Naive thymus-derived CD8-positive, alpha-beta T cell (primary cell): Measurements from ENCODE around the gene WNT4. TPM values are rescaled to one million over a fixed set of nuclear protein-coding genes. Genes with fewer than 3 reads are reported as not detected.

Experiments
- ATAC-seq, 2 donors: fragments of 150-1000 bp; cut with Tn5 transposase in 1 of 2; sonication (Bioruptor Pico), chemical (Tn5 transposase) in 1 of 2; 1 replicate in 1 of 2; 2 replicates in 1 of 2; pipeline ENCODE4 v1.10.0; 2021; ENCODE audit warnings: mild to moderate bottlenecking in 2 of 2, moderate library complexity in 2 of 2
- POLR2A ChIA-PET: fragments of 350-600 bp; sonication (Branson Sonifier 250); formaldehyde crosslinking; loops from one replicate; lab custom pipeline; 2021; ENCODE audit warnings: antibody characterized with exemption; lab: Charles Lee
- DNase-seq, 10 donors: peaks; one replicate each; pipeline versions ENCODE4 v3.0.0 to v3.0.0-alpha.2; 2020 to 2022
- H3K27ac Mint-ChIP-seq, 10 donors: one replicate each; pipeline ENCODE4 v1.8.0; 2020 to 2022; ENCODE audit warnings: mild to moderate bottlenecking in 10 of 10, mixed read lengths in 10 of 10, moderate library complexity in 4 of 10, inconsistent platforms in 1 of 10
- H3K27me3 Mint-ChIP-seq, 5 donors: one replicate each; pipeline ENCODE4 v1.8.0; 2021 to 2022; ENCODE audit warnings: mixed read lengths in 5 of 5
- H3K36me3 Mint-ChIP-seq, 3 donors: one replicate each; pipeline ENCODE4 v1.8.0; 2020 to 2022; ENCODE audit warnings: mixed read lengths in 3 of 3, mild to moderate bottlenecking in 2 of 3, inconsistent platforms in 1 of 3
- H3K4me1 Mint-ChIP-seq, 4 donors: one replicate each; pipeline ENCODE4 v1.8.0; 2021 to 2022; ENCODE audit warnings: mixed read lengths in 4 of 4
- H3K4me3 Mint-ChIP-seq, 10 donors: one replicate each; pipeline ENCODE4 v1.8.0; 2020 to 2022; ENCODE audit warnings: mild to moderate bottlenecking in 10 of 10, mixed read lengths in 10 of 10, moderate library complexity in 6 of 10, inconsistent platforms in 1 of 10
- H3K9me3 Mint-ChIP-seq, 9 donors: one replicate each; pipeline ENCODE4 v1.8.0; 2020 to 2022; ENCODE audit warnings: mixed read lengths in 9 of 9, mild to moderate bottlenecking in 3 of 9, inconsistent platforms in 1 of 9, moderate library complexity in 1 of 9
- polyA plus RNA-seq, 3 donors: library from polyadenylated mRNA; unstranded; fragments of 300-500 nt; fragmentation: Illumina TruSeq; gene quantifications; one replicate each; pipeline ENCODE4 v1.2.3, GENCODE V29; 2021
- total RNA-seq, 8 experiments: library from RNA in 2 of 8; stranded (reverse) in 2 of 8; gene quantifications; one replicate each; pipeline ENCODE4 v1.2.3 and lab custom pipeline; 2021 to 2026

WNT4 gene
- total and polyA plus RNA-seq, 5 experiments from 2014 or later = not detected

DNA sequence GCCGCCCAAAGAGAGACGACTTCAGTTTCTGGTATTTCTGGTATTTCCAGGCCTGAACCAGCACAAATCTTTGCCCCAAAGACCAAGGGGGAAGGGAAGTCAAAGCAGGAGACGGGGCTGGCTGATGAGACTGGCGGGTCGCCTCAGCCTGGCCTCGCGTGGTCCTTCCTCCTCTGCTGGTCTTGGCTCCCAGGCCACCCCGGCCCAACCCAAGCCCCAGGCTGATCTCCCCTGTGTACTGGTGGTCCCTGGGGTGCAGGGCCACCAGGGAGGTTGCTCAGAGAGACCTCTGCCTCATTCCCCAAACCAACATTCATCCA lies 19.9 kb downstream of the WNT4 start:
- Mint-ChIP-seq H3K27me3 (no peaks in the 10 kb centered on the region), H3K27ac (no peak overlapping the region), H3K9me3 (no peaks in the 10 kb centered on the region), H3K4me1 (peaks cover 0 to 17% (median 12%) of the 10 kb centered on the region in 4 donors), H3K36me3 (peaks cover 0 to 15% (median 0%) of the 10 kb centered on the region in 3 donors), H3K4me3 (no peak overlapping the region)
- DNase-seq (peak in 1 of 10 donors; percentile 38), ATAC-seq (no peak)
- POLR2A ChIA-PET = no interaction called here

DNA sequence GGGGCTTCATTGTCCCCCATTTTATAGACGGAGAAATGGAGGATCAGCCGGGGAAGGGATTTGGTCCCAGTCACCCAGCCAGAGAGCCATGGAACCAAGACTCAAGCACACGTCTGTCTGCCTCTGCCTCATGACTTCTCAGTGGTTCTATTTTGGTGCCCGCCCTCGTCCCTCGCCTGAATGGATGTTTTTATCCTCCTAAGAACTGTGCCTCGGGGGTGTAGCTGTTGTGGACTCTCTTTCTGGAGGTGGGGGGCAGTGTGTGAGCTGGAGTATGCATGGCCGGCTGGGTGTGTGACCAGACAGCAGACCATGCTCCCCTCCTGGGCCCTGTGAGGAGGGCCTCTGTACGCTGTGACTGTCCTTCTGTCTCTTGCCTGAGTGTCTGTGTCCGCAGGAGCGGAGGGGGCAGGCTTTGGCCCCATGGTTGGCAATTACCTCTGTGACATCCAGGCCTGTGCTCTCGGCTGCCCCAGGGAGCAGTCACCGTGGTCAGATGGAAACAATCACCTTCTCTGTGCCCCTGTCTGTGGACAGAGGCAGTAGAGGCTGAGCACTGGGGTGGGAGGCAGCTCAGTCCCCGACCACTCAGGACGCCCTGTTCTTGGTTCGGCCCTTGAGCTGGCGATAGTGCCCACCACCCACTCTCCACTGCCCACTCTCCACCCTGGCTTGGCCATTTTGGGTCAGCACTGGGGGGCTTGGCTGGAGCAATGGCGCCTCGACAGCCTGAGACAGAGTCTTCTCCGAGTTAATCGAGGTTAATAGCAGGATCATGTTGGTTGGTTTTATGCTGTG lies 20.4 kb downstream of the WNT4 start:
- POLR2A ChIA-PET = no interaction called here
- Mint-ChIP-seq H3K27ac (peak overlapping the region in 3 of 10 donors; percentile 27 to 54 (median 31)), H3K36me3 (peaks cover 0 to 15% (median 0%) of the 10 kb centered on the region in 3 donors), H3K9me3 (no peaks in the 10 kb centered on the region), H3K27me3 (no peaks in the 10 kb centered on the region), H3K4me3 (no peak overlapping the region), H3K4me1 (peaks cover 0 to 22% (median 10%) of the 10 kb centered on the region in 4 donors)
- peak in 1 of 10 donors; percentile 44 for DNase-seq
- no peak for ATAC-seq

GRCh38 chr1:22121421-22121911 lies 21.4 kb downstream of the WNT4 start:
- Mint-ChIP-seq H3K4me1 (peaks cover 8 to 30% (median 11%) of the 10 kb centered on the region in 4 donors), H3K27ac (peak overlapping the region in 2 of 10 donors; percentile 8 to 51)

GRCh38 chr1:22120469-22120790 lies 22.5 kb downstream of the WNT4 start:
- ATAC-seq (no peak), DNase-seq (no peak)
- peaks cover 8 to 41% (median 17%) of the 10 kb centered on the region in 4 donors for H3K4me1 Mint-ChIP-seq
- POLR2A ChIA-PET = no interaction called here
- H3K27me3 Mint-ChIP-seq = no peaks in the 10 kb centered on the region
- no peak overlapping the region for H3K4me3 Mint-ChIP-seq
- H3K9me3 Mint-ChIP-seq = no peaks in the 10 kb centered on the region
- peaks cover 0 to 23% (median 0%) of the 10 kb centered on the region in 3 donors for H3K36me3 Mint-ChIP-seq
- H3K27ac Mint-ChIP-seq = peak overlapping the region in 3 of 10 donors; percentile 8 to 41 (median 37)

More at GRCh38 chr1:22121421-22121911, 21.4 kb downstream of the WNT4 start:
- no peaks in the 10 kb centered on the region for H3K9me3 Mint-ChIP-seq
- H3K4me3 Mint-ChIP-seq = no peak overlapping the region
- DNase-seq (peak in 1 of 10 donors; percentile 56), ATAC-seq (no peak)
- peaks cover 0 to 20% (median 0%) of the 10 kb centered on the region in 3 donors for H3K36me3 Mint-ChIP-seq
- H3K27me3 Mint-ChIP-seq = no peaks in the 10 kb centered on the region
- POLR2A ChIA-PET = interaction anchor here (0.6 kb wide), 1 partner anchor 31 kb away, joined by 3 read pairs; no protein-coding TSS in a partner anchor

DNA sequence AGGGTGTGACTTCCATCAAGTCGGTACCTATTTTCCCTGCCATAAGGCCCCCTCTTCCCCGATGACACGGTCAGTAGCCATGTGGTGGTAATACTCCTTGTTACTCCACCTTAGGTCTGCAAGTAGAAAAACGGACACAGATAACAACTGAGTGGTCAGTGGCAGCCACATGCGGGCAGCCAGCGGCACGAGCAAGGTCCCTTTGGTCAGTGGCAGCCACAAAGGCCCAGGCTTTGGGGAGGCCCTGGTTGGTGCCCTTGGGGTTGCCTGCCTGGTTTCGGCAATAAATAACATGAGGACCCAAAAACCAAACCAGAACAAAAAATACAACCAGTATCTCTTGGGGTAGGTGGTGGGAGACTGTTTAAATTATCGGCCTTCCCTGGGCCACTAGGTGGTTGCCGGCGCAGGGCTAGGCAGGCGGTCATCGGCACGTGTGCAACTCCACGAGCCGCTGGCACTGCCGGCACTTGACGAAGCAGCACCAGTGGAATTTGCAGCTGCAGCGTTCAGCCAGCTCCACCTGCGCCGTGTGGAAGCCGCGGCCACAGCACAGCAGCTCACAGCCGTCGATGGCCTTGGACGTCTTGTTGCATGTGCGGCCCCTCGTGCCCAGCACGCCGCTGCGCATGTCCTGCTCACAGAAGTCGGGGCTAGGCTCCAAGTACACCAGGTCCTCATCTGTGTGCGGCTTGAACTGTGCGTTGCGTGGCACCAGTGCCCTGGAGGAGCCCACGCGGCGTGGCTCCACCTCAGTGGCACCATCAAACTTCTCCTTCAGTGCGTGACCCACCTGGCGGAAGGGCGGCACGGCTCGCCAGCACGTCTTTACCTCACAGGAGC lies 23.1 kb downstream of the WNT4 start:
- Mint-ChIP-seq H3K36me3 (peaks cover 0 to 25% (median 0%) of the 10 kb centered on the region in 3 donors), H3K4me3 (no peak overlapping the region), H3K9me3 (no peaks in the 10 kb centered on the region), H3K4me1 (peaks cover 13 to 46% (median 23%) of the 10 kb centered on the region in 4 donors), H3K27ac (peak overlapping the region in 3 of 10 donors; percentile 8 to 78 (median 16)), H3K27me3 (no peaks in the 10 kb centered on the region)
- ATAC-seq (no peak), DNase-seq (no peak)
- POLR2A ChIA-PET = no interaction called here

DNA sequence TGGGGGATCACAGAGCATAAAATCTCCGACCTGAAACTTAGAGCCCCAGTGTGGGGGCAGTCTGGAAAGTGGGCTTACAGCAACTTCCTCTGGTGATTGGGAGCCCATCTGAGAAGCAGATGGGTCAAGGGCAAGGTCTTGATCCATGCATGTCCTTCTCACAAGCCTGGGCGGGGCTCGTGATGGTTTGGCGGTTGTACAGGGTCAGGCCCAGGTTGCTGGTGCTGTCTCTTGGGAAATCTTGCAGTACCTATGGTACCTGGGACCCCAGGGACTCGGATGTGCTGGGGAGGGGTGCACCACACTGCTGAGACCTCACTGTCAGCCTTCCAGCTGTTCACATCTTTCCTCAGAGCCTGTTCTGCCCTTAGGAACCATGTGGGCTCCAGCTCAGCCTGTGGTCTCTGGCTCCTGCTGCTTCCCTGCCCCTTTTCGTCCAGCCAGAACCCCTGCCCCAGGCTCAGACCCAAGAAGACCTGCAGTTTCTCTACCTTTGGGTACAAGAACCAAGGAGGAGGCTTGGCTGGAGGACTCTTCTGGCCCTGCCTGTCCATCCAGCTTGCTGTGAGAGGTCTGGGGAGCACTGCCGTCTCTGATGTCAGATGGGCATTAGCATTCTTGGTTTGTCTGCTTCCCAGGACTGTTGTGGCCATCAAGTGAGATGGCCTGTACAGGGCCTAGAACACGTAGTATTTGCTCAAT lies 24.5 kb downstream of the WNT4 start:
- ATAC-seq (no peak), DNase-seq (no peak)
- H3K4me3 Mint-ChIP-seq = no peak overlapping the region
- H3K27ac Mint-ChIP-seq = peak overlapping the region in 6 of 10 donors; percentile 25 to 78 (median 61)
- POLR2A ChIA-PET = no interaction called here
- no peaks in the 10 kb centered on the region for H3K9me3 Mint-ChIP-seq
- H3K27me3 Mint-ChIP-seq = no peaks in the 10 kb centered on the region
- peaks cover 18 to 48% (median 25%) of the 10 kb centered on the region in 4 donors for H3K4me1 Mint-ChIP-seq
- H3K36me3 Mint-ChIP-seq = peaks cover 0 to 29% (median 0%) of the 10 kb centered on the region in 3 donors

DNA sequence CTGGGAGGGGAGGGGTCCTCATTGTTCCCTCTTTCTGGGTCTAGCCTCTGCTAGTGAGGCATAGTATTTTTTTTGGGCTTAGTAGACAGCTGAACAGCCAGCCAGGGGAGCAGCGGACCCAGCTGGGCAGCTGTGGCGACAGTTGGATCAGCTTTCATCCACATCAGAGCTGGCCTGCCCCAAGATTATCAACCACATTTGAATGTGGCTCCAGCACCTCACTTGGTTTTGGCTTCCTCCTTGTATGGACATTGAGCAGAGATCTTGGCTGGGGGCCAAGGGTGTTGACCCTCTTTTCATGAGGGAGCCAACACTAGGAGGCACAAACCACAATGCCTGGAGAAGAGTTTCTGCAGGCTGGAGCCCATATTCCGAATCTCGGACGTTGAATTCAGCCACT lies 25.0 kb downstream of the WNT4 start:
- H3K4me3 Mint-ChIP-seq = no peak overlapping the region
- ATAC-seq (no peak), DNase-seq (no peak)
- H3K27ac Mint-ChIP-seq = peak overlapping the region in 4 of 10 donors; percentile 4 to 73 (median 29)
- H3K27me3 Mint-ChIP-seq = no peaks in the 10 kb centered on the region
- peaks cover 22 to 52% (median 30%) of the 10 kb centered on the region in 4 donors for H3K4me1 Mint-ChIP-seq
- POLR2A ChIA-PET = no interaction called here
- H3K36me3 Mint-ChIP-seq = peaks cover 0 to 34% (median 2%) of the 10 kb centered on the region in 3 donors
- no peaks in the 10 kb centered on the region for H3K9me3 Mint-ChIP-seq

DNA sequence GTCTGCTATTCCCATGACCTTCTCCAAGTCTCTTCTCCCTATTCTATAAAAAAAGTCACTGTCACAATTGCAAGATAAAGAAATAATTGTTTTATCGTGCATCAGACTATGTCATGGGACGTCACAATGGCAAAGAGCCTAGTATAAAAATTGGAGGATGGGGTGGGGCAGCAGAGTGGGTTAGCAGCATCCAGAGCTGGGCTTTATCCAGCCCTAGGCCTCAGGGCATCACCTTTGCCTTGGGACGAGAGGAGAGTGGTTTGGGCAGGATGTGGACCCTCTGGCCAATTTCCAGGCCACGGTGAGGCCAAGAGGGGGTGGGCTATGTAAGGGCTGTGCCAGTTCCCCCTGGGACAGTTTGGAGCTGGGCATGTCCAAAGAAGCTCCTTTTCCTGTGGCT lies 25.7 kb downstream of the WNT4 start:
- no peak overlapping the region for H3K4me3 Mint-ChIP-seq
- peaks cover 0 to 40% (median 2%) of the 10 kb centered on the region in 3 donors for H3K36me3 Mint-ChIP-seq
- peak overlapping the region in 5 of 10 donors; percentile 37 to 88 (median 50) for H3K27ac Mint-ChIP-seq

GRCh38 chr1:22115286-22115685 lies 27.6 kb downstream of the WNT4 start:
- POLR2A ChIA-PET = no interaction called here
- Mint-ChIP-seq H3K36me3 (peaks cover 0 to 46% (median 2%) of the 10 kb centered on the region in 3 donors), H3K4me1 (peaks cover 32 to 55% (median 42%) of the 10 kb centered on the region in 4 donors), H3K9me3 (no peaks in the 10 kb centered on the region), H3K27ac (peak overlapping the region; percentile 27 to 93 (median 74)), H3K27me3 (no peaks in the 10 kb centered on the region), H3K4me3 (peak overlapping the region in 1 of 10 donors; percentile 33)
- ATAC-seq (no peak), DNase-seq (no peak)

More for the DNA sequence above, 25.7 kb downstream of the WNT4 start:
- peaks cover 25 to 54% (median 34%) of the 10 kb centered on the region in 4 donors for H3K4me1 Mint-ChIP-seq
- DNase-seq (no peak), ATAC-seq (no peak)
- H3K9me3 Mint-ChIP-seq = no peaks in the 10 kb centered on the region
- no peaks in the 10 kb centered on the region for H3K27me3 Mint-ChIP-seq
- POLR2A ChIA-PET = no interaction called here

DNA sequence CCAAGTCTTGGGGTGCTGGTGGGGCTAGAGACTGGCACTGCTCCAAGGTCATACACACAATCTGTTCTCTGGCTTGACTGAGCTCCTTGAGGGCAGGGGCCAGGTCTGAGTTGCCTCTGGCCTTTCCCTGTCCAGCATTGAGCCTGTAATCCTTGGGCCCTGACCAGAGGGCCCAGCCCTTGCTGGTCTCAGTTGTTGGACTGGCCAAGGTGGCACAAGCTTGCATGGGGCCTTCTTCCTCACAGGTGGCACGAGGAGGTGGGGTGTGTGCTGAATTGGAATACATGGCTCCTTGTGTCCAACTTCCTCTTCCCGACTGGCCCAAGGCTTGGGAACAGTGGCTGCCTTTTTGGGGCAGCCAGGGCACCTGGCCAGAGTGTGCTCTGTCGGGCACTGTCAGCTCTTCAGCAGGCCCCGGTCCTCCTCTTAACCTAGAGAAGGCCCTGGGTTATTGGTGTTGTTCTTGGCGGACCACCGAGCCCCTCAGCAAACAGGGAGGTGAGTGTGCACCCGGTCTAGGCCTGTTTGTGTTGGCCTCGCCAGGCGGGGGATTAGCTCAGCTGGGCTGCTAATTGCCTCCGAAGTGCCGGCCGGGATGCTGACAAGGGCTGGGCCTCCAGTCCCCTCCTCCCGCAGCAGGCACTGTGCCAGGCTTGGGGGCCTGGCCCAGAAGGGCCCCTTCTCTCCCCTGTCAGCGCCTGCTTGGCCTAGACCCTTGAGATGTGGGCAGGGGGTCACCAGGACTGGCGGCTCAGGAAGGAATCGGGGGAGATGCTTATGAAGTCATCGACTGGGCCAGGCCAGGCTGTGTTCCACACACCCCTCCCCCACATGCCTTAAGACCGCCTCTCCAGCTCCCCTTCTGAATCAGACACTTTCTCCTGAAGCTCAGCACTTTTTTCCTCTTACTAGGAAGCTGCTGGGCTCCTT lies 28.5 kb downstream of the WNT4 start:
- peaks cover 0 to 41% (median 2%) of the 10 kb centered on the region in 3 donors for H3K36me3 Mint-ChIP-seq
- ATAC-seq (no peak), DNase-seq (no peak)
- peak overlapping the region in 8 of 10 donors; percentile 22 to 93 (median 76) for H3K27ac Mint-ChIP-seq
- no peaks in the 10 kb centered on the region for H3K9me3 Mint-ChIP-seq
- POLR2A ChIA-PET = interaction anchor here (0.5 kb wide), 1 partner anchor 135 kb away, joined by 4 read pairs; no protein-coding TSS in a partner anchor
- H3K27me3 Mint-ChIP-seq = no peaks in the 10 kb centered on the region
- no peak overlapping the region for H3K4me3 Mint-ChIP-seq
- H3K4me1 Mint-ChIP-seq = peaks cover 29 to 54% (median 43%) of the 10 kb centered on the region in 4 donors

GRCh38 chr1:22112554-22112953 lies 30.3 kb downstream of the WNT4 start:
- H3K4me1 Mint-ChIP-seq = peaks cover 34 to 63% (median 54%) of the 10 kb centered on the region in 4 donors
- DNase-seq = no peak
- no peak overlapping the region for H3K4me3 Mint-ChIP-seq
- POLR2A ChIA-PET = no interaction called here
- no peaks in the 10 kb centered on the region for H3K27me3 Mint-ChIP-seq
- no peak for ATAC-seq
- peaks cover 0 to 46% (median 2%) of the 10 kb centered on the region in 3 donors for H3K36me3 Mint-ChIP-seq
- H3K9me3 Mint-ChIP-seq = no peaks in the 10 kb centered on the region
- peak overlapping the region in 6 of 10 donors; percentile 11 to 84 (median 38) for H3K27ac Mint-ChIP-seq
